T-helper 17 cell (primary cell): ENCODE data around the gene GNPDA2. TPM values are rescaled to one million over a fixed set of nuclear protein-coding genes. Genes with fewer than 3 reads are reported as not detected.
A peak's percentile ranks its signal among the peaks of the same experiment; 100 is the strongest.
"Not testable (repeated sequence)": the region's sequence is repeated elsewhere in the genome, so short reads cannot be mapped to it uniquely, and the experiment has no call there.

ENCODE experiments used
- ATAC-seq: fragments of 150-1000 bp; cut with Tn5 transposase; 2 replicates; pipeline ENCODE4 v1.10.0; 2021; ENCODE audit warnings: mild to moderate bottlenecking, moderate library complexity
- DNase-seq, 3 donors: peaks; one replicate each; pipeline versions ENCODE4 v3.0.0 to v3.0.0-alpha.2; 2020 to 2021
- H3K9me3 ChIP-seq: one replicate; pipeline ENCODE4 v1.7.0; 2013; ENCODE audit warnings: low read length, mild to moderate bottlenecking; ENCODE audit not compliant: control insufficient read depth, poor library complexity, severe bottlenecking
- H3K27ac Mint-ChIP-seq: one replicate; pipeline ENCODE4 v1.8.0; 2022; ENCODE audit warnings: mild to moderate bottlenecking, moderate library complexity, mixed read lengths
- H3K27me3 Mint-ChIP-seq: one replicate; pipeline ENCODE4 v1.8.0; 2022; ENCODE audit warnings: mixed read lengths
- H3K36me3 Mint-ChIP-seq: one replicate; pipeline ENCODE4 v1.8.0; 2022; ENCODE audit warnings: low read depth, mixed read lengths
- H3K4me1 Mint-ChIP-seq: one replicate; pipeline ENCODE4 v1.8.0; 2022; ENCODE audit warnings: mild to moderate bottlenecking, mixed read lengths
- H3K4me3 Mint-ChIP-seq: one replicate; pipeline ENCODE4 v1.8.0; 2022; ENCODE audit warnings: mild to moderate bottlenecking, moderate library complexity, mixed read lengths
- total RNA-seq, 4 donors: library from RNA in 2 of 4; stranded (reverse) in 2 of 4; gene quantifications; one replicate each; pipeline ENCODE4 v1.2.3 and lab custom pipeline; 2022 to 2026

Gene GNPDA2
- total RNA-seq (1 to 10 TPM; 7.6 to 8.4 TPM), total RNA-seq (lab: John Stamatoyannopoulos, UW) (10.9 to 18.1 reads per million in 2 donors)

GRCh38 chr4:44726038-44726871, at the start of gene GNPDA2:
Gene GNPDA2, minus strand, starts transcription at chr4:44726556. Its CDS starts 4,349 bp downstream, at chr4:44722207.
- H3K27me3 Mint-ChIP-seq = no peaks in the 10 kb centered on the region
- H3K4me3 Mint-ChIP-seq = peak within 1 kb of the TSS; percentile 96
- H3K4me1 Mint-ChIP-seq = peaks cover 30% of the 10 kb centered on the region
- H3K9me3 ChIP-seq = no peaks in the 10 kb centered on the region
- ATAC-seq (peak; percentile 90), DNase-seq (peak; percentile 57 to 76 (median 70))
- H3K27ac Mint-ChIP-seq = peak within 1 kb of the TSS; percentile 97
- H3K36me3 Mint-ChIP-seq = peaks cover 5% of the 10 kb centered on the region

DNA sequence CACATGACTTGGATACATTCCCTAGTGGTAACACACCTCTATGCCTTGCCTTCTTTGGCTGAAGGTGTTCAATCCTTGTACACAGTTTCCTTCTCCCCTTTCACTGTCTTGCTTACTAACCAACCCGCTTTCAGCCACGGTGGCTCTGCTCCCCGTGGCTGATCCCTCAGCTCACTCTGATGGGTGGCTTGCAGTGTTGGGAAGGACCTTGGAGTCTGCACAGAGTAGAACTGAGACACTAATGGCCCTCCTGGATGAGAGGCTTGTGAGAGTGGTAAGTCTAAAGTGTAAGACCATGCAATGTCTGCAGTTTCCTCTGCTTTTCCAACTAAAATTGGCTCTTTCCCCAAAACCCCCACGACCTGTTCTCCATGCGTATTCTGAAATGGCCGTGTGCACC, 46.0 kb upstream of the GNPDA2 start:
- Mint-ChIP-seq H3K27ac (no peak overlapping the region), H3K4me3 (no peak overlapping the region), H3K27me3 (peaks cover 17% of the 10 kb centered on the region), H3K4me1 (no peaks in the 10 kb centered on the region), H3K36me3 (no peaks in the 10 kb centered on the region)
- H3K9me3 ChIP-seq = no peaks in the 10 kb centered on the region
- no peak for ATAC-seq
- no peak for DNase-seq

DNA sequence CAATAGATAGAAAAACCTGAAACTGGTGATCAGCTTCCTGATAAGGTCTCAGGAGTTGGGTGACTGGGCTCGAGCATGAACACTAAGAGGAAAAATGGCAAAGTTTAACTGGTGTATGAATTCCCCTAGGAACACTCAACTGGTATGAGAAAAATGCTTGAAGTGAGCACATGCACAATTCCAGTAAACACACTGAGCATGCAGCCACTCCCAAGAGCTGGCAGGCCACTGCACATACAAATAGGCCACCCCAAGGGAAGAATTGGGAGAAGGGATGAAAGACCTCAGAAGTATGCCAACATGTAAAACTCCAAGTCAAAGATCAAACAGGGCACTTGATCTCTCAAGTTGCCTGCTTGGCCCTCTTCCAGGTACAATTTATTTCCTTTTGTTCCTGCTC, 45.4 kb upstream of the GNPDA2 start:
- Mint-ChIP-seq H3K4me1 (no peaks in the 10 kb centered on the region), H3K27me3 (peaks cover 17% of the 10 kb centered on the region), H3K4me3 (no peak overlapping the region), H3K27ac (no peak overlapping the region), H3K36me3 (no peaks in the 10 kb centered on the region)
- H3K9me3 ChIP-seq = no peaks in the 10 kb centered on the region
- DNase-seq = no peak
- no peak for ATAC-seq

- Mint-ChIP-seq H3K4me3 (no peak overlapping the region), H3K4me1 (no peaks in the 10 kb centered on the region), H3K27ac (no peak overlapping the region), H3K27me3 (peaks cover 38% of the 10 kb centered on the region), H3K36me3 (no peaks in the 10 kb centered on the region)
- DNase-seq (no peak), ATAC-seq (no peak)
- no peaks in the 10 kb centered on the region for H3K9me3 ChIP-seq
Observed at GRCh38 chr4:44766453-44766852, 40.1 kb upstream of the GNPDA2 start.

DNA sequence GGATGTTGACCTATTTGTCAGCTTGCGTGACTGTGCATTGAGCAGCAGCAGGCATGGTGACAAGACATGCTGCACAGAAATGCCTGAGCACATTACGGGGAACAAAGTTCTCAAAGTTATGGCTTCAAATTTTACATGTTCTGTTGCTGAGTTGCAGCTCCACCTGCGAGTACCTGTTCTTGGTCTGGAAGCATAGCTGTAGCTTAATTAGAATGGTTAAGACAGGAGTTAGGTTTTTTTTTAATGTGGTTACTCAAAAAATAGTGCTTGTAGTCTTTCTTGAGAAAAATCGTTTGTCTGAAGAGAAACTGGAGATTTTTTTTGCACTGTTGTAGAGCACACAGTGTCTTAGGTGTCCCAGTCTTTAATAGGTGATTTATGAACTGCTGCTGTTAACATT, 38.8 kb upstream of the GNPDA2 start:
- no peak for ATAC-seq
- H3K27me3 Mint-ChIP-seq = peaks cover 51% of the 10 kb centered on the region
- no peaks in the 10 kb centered on the region for H3K4me1 Mint-ChIP-seq
- H3K27ac Mint-ChIP-seq = no peak overlapping the region
- H3K4me3 Mint-ChIP-seq = no peak overlapping the region
- H3K9me3 ChIP-seq = no peaks in the 10 kb centered on the region
- no peaks in the 10 kb centered on the region for H3K36me3 Mint-ChIP-seq
- no peak for DNase-seq

DNA sequence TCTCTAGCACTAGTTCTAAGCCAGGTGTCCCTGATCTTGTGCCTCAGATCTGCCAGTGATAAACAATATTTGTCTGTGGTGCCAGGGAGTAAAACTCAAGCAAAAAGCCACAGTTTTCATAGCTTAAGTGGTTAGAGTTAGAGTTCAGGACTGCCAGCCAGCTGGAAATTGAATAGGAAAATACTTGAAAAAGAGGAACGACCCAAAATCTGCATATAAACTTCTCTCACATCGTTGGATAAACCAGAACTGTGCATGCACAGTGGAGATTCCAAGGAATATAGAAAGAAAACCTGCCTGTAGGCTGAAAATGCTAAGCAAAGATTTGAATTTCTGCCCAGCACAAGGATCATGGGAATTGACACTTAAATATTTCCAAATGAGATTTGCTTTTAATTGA, 35.0 kb upstream of the GNPDA2 start:
- Mint-ChIP-seq H3K27ac (no peak overlapping the region), H3K27me3 (peaks cover 41% of the 10 kb centered on the region), H3K4me3 (no peak overlapping the region), H3K4me1 (no peaks in the 10 kb centered on the region), H3K36me3 (no peaks in the 10 kb centered on the region)
- H3K9me3 ChIP-seq = no peaks in the 10 kb centered on the region
- ATAC-seq (no peak), DNase-seq (no peak)

GRCh38 chr4:44760142-44760898, 34.0 kb upstream of the GNPDA2 start:
- no peak for DNase-seq
- H3K9me3 ChIP-seq = no peaks in the 10 kb centered on the region
- Mint-ChIP-seq H3K36me3 (no peaks in the 10 kb centered on the region), H3K4me1 (no peaks in the 10 kb centered on the region), H3K27ac (no peak overlapping the region), H3K4me3 (no peak overlapping the region), H3K27me3 (peaks cover 43% of the 10 kb centered on the region)
- peak; percentile 65 for ATAC-seq

DNA sequence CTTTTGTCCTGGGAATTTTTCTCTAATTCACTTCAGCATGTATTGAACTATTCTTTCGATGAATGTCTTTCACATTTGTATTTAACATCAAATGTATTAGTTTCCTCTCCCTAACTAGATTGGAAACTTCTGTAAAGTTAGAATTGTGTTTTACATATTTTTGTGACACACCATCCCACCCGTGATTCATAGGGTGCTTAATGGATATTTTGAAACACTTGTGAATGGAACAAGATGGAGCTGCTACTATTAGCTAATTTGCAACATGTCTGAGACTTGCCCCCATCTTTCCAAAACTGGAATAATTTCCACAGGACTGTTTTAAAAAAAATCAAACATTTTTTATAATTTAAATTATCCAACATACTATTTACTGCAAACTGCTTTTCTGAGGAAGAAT, 30.2 kb upstream of the GNPDA2 start:
- H3K27me3 Mint-ChIP-seq = peaks cover 47% of the 10 kb centered on the region
- H3K36me3 Mint-ChIP-seq = no peaks in the 10 kb centered on the region
- DNase-seq = no peak
- H3K27ac Mint-ChIP-seq = no peak overlapping the region
- no peak overlapping the region for H3K4me3 Mint-ChIP-seq
- no peak for ATAC-seq
- no peaks in the 10 kb centered on the region for H3K9me3 ChIP-seq
- no peaks in the 10 kb centered on the region for H3K4me1 Mint-ChIP-seq

- H3K4me1 Mint-ChIP-seq = no peaks in the 10 kb centered on the region
- no peaks in the 10 kb centered on the region for H3K9me3 ChIP-seq
- no peak for DNase-seq
- H3K36me3 Mint-ChIP-seq = peaks cover 4% of the 10 kb centered on the region
- H3K27ac Mint-ChIP-seq = no peak overlapping the region
- peaks cover 52% of the 10 kb centered on the region for H3K27me3 Mint-ChIP-seq
- ATAC-seq = no peak
- no peak overlapping the region for H3K4me3 Mint-ChIP-seq
Observed at GRCh38 chr4:44740201-44740600, 13.8 kb upstream of the GNPDA2 start.

- Mint-ChIP-seq H3K27ac (no peak overlapping the region), H3K36me3 (peaks cover 10% of the 10 kb centered on the region), H3K4me1 (peaks cover 2% of the 10 kb centered on the region), H3K27me3 (peaks cover 68% of the 10 kb centered on the region), H3K4me3 (no peak overlapping the region)
- H3K9me3 ChIP-seq = no peaks in the 10 kb centered on the region
- ATAC-seq (peak; percentile 66), DNase-seq (no peak)
Observed at GRCh38 chr4:44738615-44739014, 12.3 kb upstream of the GNPDA2 start.

DNA sequence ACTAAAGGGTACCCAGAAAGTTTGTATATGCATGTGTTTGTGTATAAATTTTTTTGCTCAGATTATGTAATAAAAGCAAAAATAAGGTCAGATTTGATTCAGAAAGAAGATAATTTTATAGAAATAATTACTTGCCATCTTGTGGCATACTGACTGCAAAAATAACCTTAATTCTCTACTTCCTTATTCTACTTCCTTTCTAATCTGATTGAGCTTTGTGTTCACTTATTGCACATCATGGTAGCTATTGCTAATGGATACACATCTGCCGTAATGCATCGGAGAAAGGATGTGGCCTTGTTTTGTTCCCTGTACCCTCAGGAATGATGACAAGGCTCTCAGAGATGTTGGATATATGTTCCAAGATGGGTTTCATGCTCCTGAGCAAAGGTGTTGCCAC, 10.5 kb upstream of the GNPDA2 start:
- peaks cover 10% of the 10 kb centered on the region for H3K36me3 Mint-ChIP-seq
- peaks cover 2% of the 10 kb centered on the region for H3K4me1 Mint-ChIP-seq
- H3K27me3 Mint-ChIP-seq = peaks cover 57% of the 10 kb centered on the region
- DNase-seq (no peak), ATAC-seq (no peak)
- no peaks in the 10 kb centered on the region for H3K9me3 ChIP-seq
- no peak overlapping the region for H3K27ac Mint-ChIP-seq
- no peak overlapping the region for H3K4me3 Mint-ChIP-seq

DNA sequence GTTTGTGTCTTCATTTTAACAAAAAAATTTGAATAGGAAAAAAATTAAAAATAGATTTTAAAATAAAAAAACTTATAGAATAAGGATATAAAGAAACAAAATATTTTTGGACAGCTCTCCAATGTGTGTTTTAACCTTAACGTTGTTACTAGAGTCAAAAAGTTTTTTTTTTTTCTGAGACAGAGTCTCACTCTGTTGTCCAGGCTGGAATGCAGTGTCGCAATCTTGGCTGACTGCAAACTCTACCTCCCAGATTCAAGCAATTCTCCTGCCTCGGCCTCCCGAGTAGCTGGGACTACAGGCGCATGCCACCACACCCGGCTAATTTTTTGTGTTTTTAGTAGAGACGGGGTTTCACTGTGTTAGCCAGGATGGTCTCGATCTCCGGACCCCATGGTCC, 2.3 kb upstream of the GNPDA2 start:
- H3K27me3 Mint-ChIP-seq, H3K27ac Mint-ChIP-seq, DNase-seq, H3K36me3 Mint-ChIP-seq, ATAC-seq, H3K9me3 ChIP-seq, H3K4me3 Mint-ChIP-seq: not testable (repeated sequence)
- H3K4me1 Mint-ChIP-seq = peaks cover 25% of the 10 kb centered on the region

GRCh38 chr4:44727471-44727870, 1.1 kb upstream of the GNPDA2 start:
- Mint-ChIP-seq H3K4me3 (no peak overlapping the region), H3K27me3 (no peaks in the 10 kb centered on the region), H3K36me3 (peaks cover 5% of the 10 kb centered on the region), H3K4me1 (peaks cover 30% of the 10 kb centered on the region), H3K27ac (peak overlapping the region; percentile 97)
- DNase-seq (no peak), ATAC-seq (no peak)
- H3K9me3 ChIP-seq = no peaks in the 10 kb centered on the region
